Neural cell (in vitro differentiated cells): ENCODE data around the gene CEP85L. TPM values are rescaled to one million over a fixed set of nuclear protein-coding genes. Genes with fewer than 3 reads are reported as not detected.

ENCODE experiments used
- H2AFZ ChIP-seq: fragments of 200-600, 300-800 bp; sonication (generic), shearing (Covaris generic); 2 replicates; pipeline ENCODE4 v1.6.0; 2014; ENCODE audit warnings: low read depth, mild to moderate bottlenecking, antibody characterized with exemption, low read length, moderate library complexity
- H3F3A ChIP-seq: fragments of 200-600 bp; shearing (Covaris generic); 2 replicates; pipeline ENCODE4 v1.6.1; 2016; ENCODE audit warnings: mild to moderate bottlenecking, moderate library complexity, mixed read lengths, antibody characterized with exemption, low read length; ENCODE audit not compliant: insufficient read depth, poor library complexity, severe bottlenecking
- H3K27ac ChIP-seq: fragments of 200-600, 300-800 bp; sonication (generic), shearing (Covaris generic); 2 replicates; pipeline ENCODE4 v1.5.1; 2014; ENCODE audit warnings: mild to moderate bottlenecking, low read length, moderate library complexity
- H3K27me3 ChIP-seq: fragments of 300-800, 200-600 bp; sonication (generic), shearing (Covaris generic); 2 replicates; pipeline ENCODE4 v1.6.0; 2014; ENCODE audit warnings: mild to moderate bottlenecking, low read depth, low read length, moderate library complexity; ENCODE audit not compliant: insufficient read depth
- H3K36me3 ChIP-seq: fragments of 300-800, 200-600 bp; sonication (generic), shearing (Covaris generic); 2 replicates; pipeline ENCODE4 v1.5.1; 2014; ENCODE audit warnings: mild to moderate bottlenecking, antibody characterized with exemption, low read length, moderate library complexity; ENCODE audit not compliant: insufficient read depth
- H3K4me2 ChIP-seq: fragments of 300-800, 200-600 bp; sonication (generic), shearing (Covaris generic); 2 replicates; pipeline ENCODE4 v1.6.0; 2014; ENCODE audit warnings: mild to moderate bottlenecking, low read length
- H3K4me3 ChIP-seq: fragments of 300-800, 200-600 bp; sonication (generic), shearing (Covaris generic); 2 replicates; pipeline ENCODE4 v1.5.1; 2014; ENCODE audit warnings: mild to moderate bottlenecking, low read length, moderate library complexity
- H3K79me2 ChIP-seq: fragments of 200-600 bp; shearing (Covaris generic); replicated peaks from 2 replicates; pipeline ENCODE4 v1.6.0; 2014; ENCODE audit warnings: mild to moderate bottlenecking, low read length, moderate library complexity; ENCODE audit not compliant: insufficient read depth
- H3K9ac ChIP-seq: fragments of 300-800, 200-600 bp; sonication (generic), shearing (Covaris generic); 2 replicates; pipeline ENCODE4 v1.6.1; 2016; ENCODE audit warnings: mild to moderate bottlenecking, low read length, mixed read lengths
- H3K9me2 ChIP-seq: fragments of 200-600 bp; shearing (Covaris generic); 2 replicates; pipeline ENCODE4 v1.6.1; 2016; ENCODE audit warnings: mild to moderate bottlenecking, low read length, mixed read lengths; ENCODE audit not compliant: insufficient read depth
- H3K9me3 ChIP-seq: fragments of 200-600, 300-800 bp; sonication (generic), shearing (Covaris generic); 2 replicates; pipeline ENCODE4 v1.6.1; 2016; ENCODE audit warnings: mild to moderate bottlenecking, mixed run types, low read length, moderate library complexity, mixed read lengths
- H4K20me1 ChIP-seq: fragments of 200-600 bp; shearing (Covaris generic); 2 replicates; pipeline ENCODE4 v1.6.1; 2016; ENCODE audit warnings: mild to moderate bottlenecking, mixed run types; ENCODE audit not compliant: insufficient read depth
- CTCF ChIP-seq: fragments of 450-650 bp; IDR thresholded peaks from 2 replicates; pipeline ENCODE4 v1.5.1; 2014; ENCODE audit warnings: antibody characterized with exemption, mild to moderate bottlenecking, moderate library complexity; ENCODE audit not compliant: poor library complexity, severe bottlenecking
- EP300 ChIP-seq: fragments of 450-650 bp; conservative IDR thresholded peaks from 2 replicates; pipeline ENCODE4 v1.6.1; 2014; ENCODE audit warnings: antibody characterized with exemption, mild to moderate bottlenecking, moderate library complexity; ENCODE audit not compliant: poor library complexity, severe bottlenecking
- EZH2 ChIP-seq: fragments of 200-600, 300-800 bp; shearing (Covaris generic), sonication (generic); IDR thresholded peaks from 2 replicates; pipeline ENCODE4 v1.6.1; 2014; ENCODE audit warnings: antibody characterized with exemption, low read length, borderline replicate concordance, mild to moderate bottlenecking; ENCODE audit not compliant: insufficient read depth, poor library complexity, severe bottlenecking
- MXI1 ChIP-seq: fragments of 450-650 bp; conservative IDR thresholded peaks from 2 replicates; pipeline ENCODE4 v1.6.1; 2014; ENCODE audit warnings: antibody characterized with exemption, mild to moderate bottlenecking; ENCODE audit not compliant: poor library complexity, severe bottlenecking
- POLR2AphosphoS5 ChIP-seq: IDR thresholded peaks from 2 replicates; pipeline ENCODE4 v1.6.1; 2012
- RAD21 ChIP-seq: fragments of 450-650 bp; conservative IDR thresholded peaks from 2 replicates; pipeline ENCODE4 v1.6.1; 2014; ENCODE audit warnings: antibody characterized with exemption, mild to moderate bottlenecking, moderate library complexity
- SMC3 ChIP-seq: fragments of 450-650 bp; conservative IDR thresholded peaks from 2 replicates; pipeline ENCODE4 v1.6.1; 2014; ENCODE audit warnings: antibody characterized with exemption, mild to moderate bottlenecking, moderate library complexity; ENCODE audit not compliant: poor library complexity
- TAF1 ChIP-seq: IDR thresholded peaks from 2 replicates; pipeline ENCODE4 v1.6.1; 2012; ENCODE audit warnings: low read depth
- polyA plus RNA-seq: library from polyadenylated mRNA; depleted of rRNA; stranded (reverse); fragments of >200 nt; gene quantifications from 2 replicates; pipeline ENCODE4 v1.2.3, GENCODE V29; 2014
- TF ChIP-seq, protein P1 (sequence below): IDR thresholded peaks from 2 replicates; pipeline ENCODE4 v1.6.1; 2012; ENCODE audit warnings: borderline replicate concordance

Gene CEP85L
- polyA plus RNA-seq, 1 donor from 2014 or later, result 17.0 TPM

GRCh38 chr6:118494091-118494490, 157.3 kb downstream of the CEP85L start:
- H3K4me3 ChIP-seq, result no peak overlapping the region
- peaks cover 3% of the 10 kb centered on the region for H3K79me2 ChIP-seq
- H3K9me2 ChIP-seq, result no peaks in the 10 kb centered on the region
- no peaks in the 10 kb centered on the region for H3K9me3 ChIP-seq
- H3F3A ChIP-seq, result no peaks in the 10 kb centered on the region
- H3K4me2 ChIP-seq, result no peak overlapping the region
- no peak overlapping the region for H3K27ac ChIP-seq
- H4K20me1 ChIP-seq, result no peaks in the 10 kb centered on the region
- no peaks in the 10 kb centered on the region for H3K36me3 ChIP-seq
- no peak overlapping the region for H2AFZ ChIP-seq
- no peak overlapping the region for H3K9ac ChIP-seq
- no peaks in the 10 kb centered on the region for H3K27me3 ChIP-seq
- no peak for TF ChIP-seq RAD21
- TF ChIP-seq CTCF, result no peak
- TF ChIP-seq TAF1, result no peak
- no peak for TF ChIP-seq POLR2AphosphoS5
- TF ChIP-seq EZH2, result no peak
- TF ChIP-seq SMC3, result no peak
- TF ChIP-seq, protein P1, sequence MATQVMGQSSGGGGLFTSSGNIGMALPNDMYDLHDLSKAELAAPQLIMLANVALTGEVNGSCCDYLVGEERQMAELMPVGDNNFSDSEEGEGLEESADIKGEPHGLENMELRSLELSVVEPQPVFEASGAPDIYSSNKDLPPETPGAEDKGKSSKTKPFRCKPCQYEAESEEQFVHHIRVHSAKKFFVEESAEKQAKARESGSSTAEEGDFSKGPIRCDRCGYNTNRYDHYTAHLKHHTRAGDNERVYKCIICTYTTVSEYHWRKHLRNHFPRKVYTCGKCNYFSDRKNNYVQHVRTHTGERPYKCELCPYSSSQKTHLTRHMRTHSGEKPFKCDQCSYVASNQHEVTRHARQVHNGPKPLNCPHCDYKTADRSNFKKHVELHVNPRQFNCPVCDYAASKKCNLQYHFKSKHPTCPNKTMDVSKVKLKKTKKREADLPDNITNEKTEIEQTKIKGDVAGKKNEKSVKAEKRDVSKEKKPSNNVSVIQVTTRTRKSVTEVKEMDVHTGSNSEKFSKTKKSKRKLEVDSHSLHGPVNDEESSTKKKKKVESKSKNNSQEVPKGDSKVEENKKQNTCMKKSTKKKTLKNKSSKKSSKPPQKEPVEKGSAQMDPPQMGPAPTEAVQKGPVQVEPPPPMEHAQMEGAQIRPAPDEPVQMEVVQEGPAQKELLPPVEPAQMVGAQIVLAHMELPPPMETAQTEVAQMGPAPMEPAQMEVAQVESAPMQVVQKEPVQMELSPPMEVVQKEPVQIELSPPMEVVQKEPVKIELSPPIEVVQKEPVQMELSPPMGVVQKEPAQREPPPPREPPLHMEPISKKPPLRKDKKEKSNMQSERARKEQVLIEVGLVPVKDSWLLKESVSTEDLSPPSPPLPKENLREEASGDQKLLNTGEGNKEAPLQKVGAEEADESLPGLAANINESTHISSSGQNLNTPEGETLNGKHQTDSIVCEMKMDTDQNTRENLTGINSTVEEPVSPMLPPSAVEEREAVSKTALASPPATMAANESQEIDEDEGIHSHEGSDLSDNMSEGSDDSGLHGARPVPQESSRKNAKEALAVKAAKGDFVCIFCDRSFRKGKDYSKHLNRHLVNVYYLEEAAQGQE, result no peak
- no peak for TF ChIP-seq EP300
- no peak for TF ChIP-seq MXI1

- no peak for TF ChIP-seq SMC3
- TF ChIP-seq POLR2AphosphoS5, result no peak
- no peak for TF ChIP-seq MXI1
- TF ChIP-seq EZH2, result no peak
- TF ChIP-seq, protein P1, result no peak
- TF ChIP-seq TAF1, result no peak
- no peak for TF ChIP-seq RAD21
- no peak for TF ChIP-seq CTCF
- no peak for TF ChIP-seq EP300
- no peaks in the 10 kb centered on the region for H3K27me3 ChIP-seq
- H3F3A ChIP-seq, result no peaks in the 10 kb centered on the region
- no peaks in the 10 kb centered on the region for H3K79me2 ChIP-seq
- no peak overlapping the region for H2AFZ ChIP-seq
- H3K9me2 ChIP-seq, result no peaks in the 10 kb centered on the region
- no peaks in the 10 kb centered on the region for H4K20me1 ChIP-seq
- no peak overlapping the region for H3K9ac ChIP-seq
- H3K36me3 ChIP-seq, result no peaks in the 10 kb centered on the region
- H3K27ac ChIP-seq, result no peak overlapping the region
- H3K4me3 ChIP-seq, result no peak overlapping the region
- H3K9me3 ChIP-seq, result peaks cover 8% of the 10 kb centered on the region
- no peak overlapping the region for H3K4me2 ChIP-seq
Measured at GRCh38 chr6:118489990-118490389, 161.4 kb downstream of the CEP85L start.
